Activated T-helper 1 cell treated with Interleukin-2 at 50 U/mL for 16 hours (primary cell): ENCODE results near the gene GOPC.
A peak's percentile ranks its signal among the peaks of the same experiment; 100 is the strongest.
"Not testable (repeated sequence)": the region's sequence is repeated elsewhere in the genome, so short reads cannot be mapped to it uniquely, and the experiment has no call there.

Experiments used
- DNase-seq: peaks from one replicate; pipeline ENCODE4 v3.0.0-alpha.2; 2020; ENCODE audit warnings: low read depth

GOPC gene

GRCh38 chr6:117602151-117602898 is at the start of gene GOPC:
TSS of gene GOPC (minus strand) at chr6:117602511. CDS start at chr6:117602288, 223 bp downstream.
- peak; percentile 91 for DNase-seq

GRCh38 chr6:117651984-117652383 is 49.7 kb upstream of the GOPC start:
- not testable (repeated sequence) for DNase-seq

- DNase-seq, result no peak
Observed at GRCh38 chr6:117642976-117643375, 40.7 kb upstream of the GOPC start.

- no peak for DNase-seq
Observed at GRCh38 chr6:117637770-117638169, 35.5 kb upstream of the GOPC start.

- DNase-seq, result no peak
Observed at GRCh38 chr6:117629119-117629660, 26.9 kb upstream of the GOPC start.

- no peak for DNase-seq
Observed at GRCh38 chr6:117627533-117627932, 25.2 kb upstream of the GOPC start.

GRCh38 chr6:117624869-117625481 is 22.7 kb upstream of the GOPC start:
- no peak for DNase-seq

- no peak for DNase-seq
Observed at GRCh38 chr6:117619178-117619577, 16.9 kb upstream of the GOPC start.

GRCh38 chr6:117617210-117618035 is 15.1 kb upstream of the GOPC start:
- no peak for DNase-seq

GRCh38 chr6:117616391-117617209 is 14.3 kb upstream of the GOPC start:
- no peak for DNase-seq

GRCh38 chr6:117615750-117616390 is 13.6 kb upstream of the GOPC start:
- no peak for DNase-seq

- DNase-seq, result no peak
Observed at GRCh38 chr6:117613920-117614560, 11.7 kb upstream of the GOPC start.

GRCh38 chr6:117607511-117607910 is 5.2 kb upstream of the GOPC start:
- DNase-seq, result no peak

GRCh38 chr6:117605169-117605826 is 3.0 kb upstream of the GOPC start:
- DNase-seq, result no peak

- DNase-seq, result no peak
Observed at GRCh38 chr6:117603821-117604220, 1.5 kb upstream of the GOPC start.

GRCh38 chr6:117602899-117603588 is 733 bp upstream of the GOPC start:
- no peak for DNase-seq

GRCh38 chr6:117601811-117602150 is 530 bp downstream of the GOPC start:
- no peak for DNase-seq

GRCh38 chr6:117600008-117600743 is 2.1 kb downstream of the GOPC start:
- DNase-seq, result no peak

GRCh38 chr6:117597755-117598154 is 4.6 kb downstream of the GOPC start:
- DNase-seq, result no peak
